Stimulated activated CD4-positive, alpha-beta T cell treated with anti-CD3 and anti-CD28 coated beads, TNF-alpha, amount 100 ng/mL, for 48 hours (primary cell): Measurements from ENCODE around the gene NUDT1.

Experiments used
- DNase-seq, 3 donors: peaks; one replicate each; pipeline ENCODE4 v3.0.0-alpha.2; 2020; ENCODE audit warnings: low read depth in 3 of 3

Gene NUDT1

GRCh38 chr7:2299131-2299829 is 57.3 kb downstream of the NUDT1 start:
- DNase-seq: peak in 1 of 3 donors; percentile 23

GRCh38 chr7:2299870-2300512 is 58.0 kb downstream of the NUDT1 start:
- no peak for DNase-seq
